Caco-2 (cell line): Measurements from ENCODE around the gene TSPAN17. TPM values are rescaled to one million over a fixed set of nuclear protein-coding genes. Genes with fewer than 3 reads are reported as not detected.

Experiments used
- BruUV-seq: library from RNA; stranded (reverse); fragments of 400-500 nt; replicated peaks from 2 replicates; lab custom pipeline; 2021; lab: Mats Ljungman, UMichigan
- CTCF ChIA-PET: fragments of 300-600 bp; sonication (Branson Sonifier 250); formaldehyde crosslinking; loops from one replicate; lab custom pipeline; 2022; ENCODE audit warnings: antibody characterized with exemption; lab: Charles Lee
- POLR2A ChIA-PET: fragments of 300-600 bp; sonication (Branson Sonifier 250); formaldehyde crosslinking; loops from one replicate; lab custom pipeline; 2022; ENCODE audit warnings: antibody characterized with exemption; lab: Charles Lee
- DNase-seq, 2 experiments: peaks; one replicate each; pipeline versions ENCODE4 v3.0.0 to v3.0.0-alpha.2; 2020 to 2022
- H3K27me3 ChIP-seq: replicated peaks from 2 replicates; pipeline ENCODE4 v1.6.0; 2011; ENCODE audit warnings: low read length; ENCODE audit not compliant: control insufficient read depth, insufficient read depth
- H3K36me3 ChIP-seq: 2 replicates; pipeline ENCODE4 v1.5.1; 2011; ENCODE audit warnings: low read length; ENCODE audit not compliant: control insufficient read depth, insufficient read depth
- H3K4me1 ChIP-seq: fragments of 250-450 bp; sonication (Bioruptor Pico); 2 replicates; pipeline ENCODE4 v1.5.1; 2020; ENCODE audit warnings: mild to moderate bottlenecking
- H3K4me3 ChIP-seq: 2 replicates; pipeline ENCODE4 v1.5.1; 2011; ENCODE audit warnings: low read depth, mild to moderate bottlenecking, control low read depth, low read length
- H3K9me3 ChIP-seq: fragments of 250-450 bp; sonication (Bioruptor Pico); 2 replicates; pipeline ENCODE4 v1.5.1; 2020; ENCODE audit warnings: mild to moderate bottlenecking, moderate library complexity
- H3K27ac Mint-ChIP-seq: one replicate; pipeline ENCODE4 v1.8.0; 2022; ENCODE audit warnings: mixed read lengths; ENCODE audit not compliant: unreplicated experiment
- H3K27me3 Mint-ChIP-seq: one replicate; pipeline ENCODE4 v1.8.0; 2022; ENCODE audit warnings: mixed read lengths; ENCODE audit not compliant: insufficient read depth, unreplicated experiment
- H3K36me3 Mint-ChIP-seq: one replicate; pipeline ENCODE4 v1.8.0; 2022; ENCODE audit warnings: mild to moderate bottlenecking, mixed read lengths; ENCODE audit not compliant: insufficient read depth, unreplicated experiment
- H3K4me1 Mint-ChIP-seq: one replicate; pipeline ENCODE4 v1.8.0; 2022; ENCODE audit warnings: low read depth, mixed read lengths; ENCODE audit not compliant: unreplicated experiment
- H3K4me3 Mint-ChIP-seq: one replicate; pipeline ENCODE4 v1.8.0; 2022; ENCODE audit warnings: mild to moderate bottlenecking, moderate library complexity, mixed read lengths; ENCODE audit not compliant: unreplicated experiment
- H3K9me3 Mint-ChIP-seq: one replicate; pipeline ENCODE4 v1.8.0; 2022; ENCODE audit warnings: mixed read lengths; ENCODE audit not compliant: unreplicated experiment
- CTCF ChIP-seq, 2 experiments: fragments of 200-600 bp in 1 of 2; IDR thresholded peaks; 1 replicate in 1 of 2; 2 replicates in 1 of 2; pipeline versions ENCODE4 v1.5.1 to v1.8.0; 2011 to 2022; ENCODE audit warnings: antibody characterized with exemption in 1 of 2, control low read depth in 1 of 2, inconsistent platforms in 1 of 2, low read depth in 1 of 2, low read length in 1 of 2, mild to moderate bottlenecking in 1 of 2, moderate library complexity in 1 of 2; ENCODE audit not compliant: insufficient read depth in 1 of 2, severe bottlenecking in 1 of 2, unreplicated experiment in 1 of 2
- intact Hi-C: fragments of 100-400 bp; cut with micrococcal nuclease; formaldehyde crosslinking; loops from one replicate; pipeline ENCODE4 v1.10.0; 2022; ENCODE audit not compliant: unreplicated experiment
- total RNA-seq: library from RNA; stranded (reverse); gene quantifications from 2 replicates; pipeline ENCODE4 v1.2.3, GENCODE V29; 2022

TSPAN17 gene
- total RNA-seq, 1 experiment from 2014 or later = 20.5 TPM

- DNase-seq = no peak
- Mint-ChIP-seq H3K4me3 (no peak overlapping the region), H3K36me3 (no peaks in the 10 kb centered on the region), H3K9me3 (no peaks in the 10 kb centered on the region), H3K4me1 (no peaks in the 10 kb centered on the region), H3K27me3 (peaks cover 28% of the 10 kb centered on the region), H3K27ac (no peak overlapping the region)
- Histone ChIP-seq H3K27me3 (peaks cover 2% of the 10 kb centered on the region), H3K36me3 (no peaks in the 10 kb centered on the region), H3K4me1 (no peaks in the 10 kb centered on the region), H3K4me3 (no peak overlapping the region), H3K9me3 (no peaks in the 10 kb centered on the region)
- CTCF ChIA-PET = no interaction called here
- TF ChIP-seq CTCF (IDR thresholded peaks at IDR 0.05; ENCODE audit: insufficient read depth in 1 of 2, low read depth in 1 of 2, low read length in 1 of 2, severe bottlenecking in 1 of 2, unreplicated experiment in 1 of 2) = no peak
- no TSS peak for BruUV-seq
- intact Hi-C loops = no loop called here
- POLR2A ChIA-PET = no interaction called here
Measured at GRCh38 chr5:176636426-176636825, 10.9 kb upstream of the TSPAN17 start.

GRCh38 chr5:176637556-176637955 is 9.7 kb upstream of the TSPAN17 start:
- CTCF ChIA-PET = no interaction called here

GRCh38 chr5:176638437-176638836 is 8.8 kb upstream of the TSPAN17 start:
- H3K9me3 ChIP-seq = no peaks in the 10 kb centered on the region
- H3K4me3 ChIP-seq = no peak overlapping the region
- Mint-ChIP-seq H3K4me3 (no peak overlapping the region), H3K27ac (peak overlapping the region; percentile 47), H3K4me1 (no peaks in the 10 kb centered on the region), H3K27me3 (peaks cover 27% of the 10 kb centered on the region), H3K36me3 (no peaks in the 10 kb centered on the region), H3K9me3 (no peaks in the 10 kb centered on the region)
- BruUV-seq = no TSS peak
- H3K27me3 ChIP-seq = no peaks in the 10 kb centered on the region; the same call in none of the 2 replicates
- intact Hi-C loops = no loop called here
- POLR2A ChIA-PET = no interaction called here
- DNase-seq = no peak
- CTCF ChIA-PET = no interaction called here
- no peaks in the 10 kb centered on the region for H3K4me1 ChIP-seq
- H3K36me3 ChIP-seq = no peaks in the 10 kb centered on the region
- TF ChIP-seq CTCF (IDR thresholded peaks at IDR 0.05; ENCODE audit: insufficient read depth in 1 of 2, low read depth in 1 of 2, low read length in 1 of 2, severe bottlenecking in 1 of 2, unreplicated experiment in 1 of 2) = no peak

More at GRCh38 chr5:176637556-176637955, 9.7 kb upstream of the TSPAN17 start:
- no peaks in the 10 kb centered on the region for H3K4me1 ChIP-seq
- H3K4me1 Mint-ChIP-seq = no peaks in the 10 kb centered on the region
- BruUV-seq = no TSS peak
- intact Hi-C loops = no loop called here
- H3K27ac Mint-ChIP-seq = no peak overlapping the region
- no peak for TF ChIP-seq CTCF (IDR thresholded peaks at IDR 0.05; ENCODE audit: insufficient read depth in 1 of 2, low read depth in 1 of 2, low read length in 1 of 2, severe bottlenecking in 1 of 2, unreplicated experiment in 1 of 2)
- no peak overlapping the region for H3K4me3 Mint-ChIP-seq
- H3K9me3 Mint-ChIP-seq = no peaks in the 10 kb centered on the region
- no peaks in the 10 kb centered on the region for H3K36me3 Mint-ChIP-seq
- POLR2A ChIA-PET = no interaction called here
- H3K9me3 ChIP-seq = no peaks in the 10 kb centered on the region
- no peak for DNase-seq
- H3K27me3 ChIP-seq = no peaks in the 10 kb centered on the region; the same call in none of the 2 replicates
- H3K4me3 ChIP-seq = no peak overlapping the region
- H3K36me3 ChIP-seq = no peaks in the 10 kb centered on the region
- H3K27me3 Mint-ChIP-seq = peaks cover 27% of the 10 kb centered on the region
